Transverse colon (tissue), 4 donors: ENCODE results near the gene CRIP1.

ENCODE experiments used
- EP300 ChIP-seq: sonication (generic); formaldehyde crosslinking; IDR thresholded peaks from one replicate; pipeline ENCODE4 v1.6.1; 2017; ENCODE audit warnings: antibody characterized with exemption, low read depth
- POLR2A ChIP-seq: fragments of 450-650 bp; IDR thresholded peaks from one replicate; pipeline ENCODE4 v1.6.1; 2016; ENCODE audit warnings: antibody characterized with exemption, mild to moderate bottlenecking, moderate library complexity
- POLR2AphosphoS5 ChIP-seq, 3 donors: sonication (generic); formaldehyde crosslinking; IDR thresholded peaks; one replicate each; pipeline ENCODE4 v1.6.1; 2016; ENCODE audit warnings: antibody characterized with exemption in 3 of 3
- TF ChIP-seq, protein P1 (sequence below), 5 experiments: fragments of 200-600 bp in 3 of 5; fragments of 450-650 bp in 2 of 5; sonication (generic) in 3 of 5; IDR thresholded peaks; 1 replicate in 2 of 5; 2 replicates in 3 of 5; pipeline ENCODE4 v1.5.1; 2016 to 2017; ENCODE audit warnings: antibody characterized with exemption in 5 of 5, inconsistent platforms in 3 of 5, mild to moderate bottlenecking in 2 of 5, moderate library complexity in 1 of 5

DNA sequence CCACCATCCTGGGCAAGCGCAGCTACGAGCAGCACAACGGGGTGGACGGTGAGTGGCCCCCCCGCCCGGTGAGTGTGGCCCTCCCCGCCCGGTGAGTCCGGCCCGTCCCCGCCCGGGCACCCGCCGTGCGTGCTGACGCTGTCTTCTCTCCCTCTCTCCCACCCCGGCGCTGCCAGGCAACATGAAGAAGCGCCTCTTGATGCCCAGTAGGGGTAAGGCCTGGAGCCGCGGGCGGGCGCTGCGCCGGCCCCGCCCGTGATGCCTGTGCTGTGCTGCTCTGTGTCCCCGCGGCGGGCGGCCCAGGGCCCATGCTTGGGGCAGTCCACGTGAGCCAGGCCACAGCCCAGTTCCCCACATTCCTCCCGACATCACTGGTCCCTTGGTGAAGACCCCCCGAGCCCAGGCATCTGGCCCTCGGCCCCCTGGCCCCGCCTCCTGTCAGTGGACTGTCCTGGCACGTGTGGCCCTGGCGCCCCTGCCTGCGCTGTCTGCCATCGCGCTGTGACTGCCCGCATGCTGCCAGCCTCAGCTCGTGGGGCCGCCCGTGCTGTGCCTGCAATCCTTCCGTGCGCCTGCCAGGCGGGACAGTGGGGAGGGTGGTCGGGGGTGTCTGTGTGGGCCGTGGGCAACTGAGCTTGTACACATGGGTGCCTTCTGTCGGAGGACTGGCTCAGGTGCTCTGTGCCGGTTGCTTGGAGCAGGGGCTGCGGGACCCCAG is 20.0 kb upstream of the CRIP1 start:
- TF ChIP-seq, protein P1, sequence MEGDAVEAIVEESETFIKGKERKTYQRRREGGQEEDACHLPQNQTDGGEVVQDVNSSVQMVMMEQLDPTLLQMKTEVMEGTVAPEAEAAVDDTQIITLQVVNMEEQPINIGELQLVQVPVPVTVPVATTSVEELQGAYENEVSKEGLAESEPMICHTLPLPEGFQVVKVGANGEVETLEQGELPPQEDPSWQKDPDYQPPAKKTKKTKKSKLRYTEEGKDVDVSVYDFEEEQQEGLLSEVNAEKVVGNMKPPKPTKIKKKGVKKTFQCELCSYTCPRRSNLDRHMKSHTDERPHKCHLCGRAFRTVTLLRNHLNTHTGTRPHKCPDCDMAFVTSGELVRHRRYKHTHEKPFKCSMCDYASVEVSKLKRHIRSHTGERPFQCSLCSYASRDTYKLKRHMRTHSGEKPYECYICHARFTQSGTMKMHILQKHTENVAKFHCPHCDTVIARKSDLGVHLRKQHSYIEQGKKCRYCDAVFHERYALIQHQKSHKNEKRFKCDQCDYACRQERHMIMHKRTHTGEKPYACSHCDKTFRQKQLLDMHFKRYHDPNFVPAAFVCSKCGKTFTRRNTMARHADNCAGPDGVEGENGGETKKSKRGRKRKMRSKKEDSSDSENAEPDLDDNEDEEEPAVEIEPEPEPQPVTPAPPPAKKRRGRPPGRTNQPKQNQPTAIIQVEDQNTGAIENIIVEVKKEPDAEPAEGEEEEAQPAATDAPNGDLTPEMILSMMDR (IDR thresholded peaks at IDR 0.05): no peak
- no peak for TF ChIP-seq POLR2AphosphoS5 (IDR thresholded peaks at IDR 0.05)
- no peak for TF ChIP-seq POLR2A
- no peak for TF ChIP-seq EP300
